DOHH2 (cell line): ENCODE data around the gene SAMHD1.

Experiments used
- H3F3A ChIP-seq: fragments of 200-600 bp; sonication (generic), shearing (Covaris generic); 2 replicates; pipeline ENCODE4 v1.6.0; 2016; ENCODE audit warnings: antibody characterized with exemption, mild to moderate bottlenecking; ENCODE audit not compliant: control insufficient read depth, insufficient read depth
- H3K27ac ChIP-seq: fragments of 200-600 bp; sonication (generic); 2 replicates; pipeline ENCODE4 v1.5.1; 2014; ENCODE audit warnings: low read depth, mild to moderate bottlenecking, low read length, moderate library complexity
- H3K27me3 ChIP-seq: fragments of 200-600 bp; sonication (generic); 2 replicates; pipeline ENCODE4 v1.6.1; 2014; ENCODE audit warnings: mild to moderate bottlenecking, low read length, mixed read lengths; ENCODE audit not compliant: control insufficient read depth
- H3K36me3 ChIP-seq: fragments of 200-600 bp; sonication (generic); 2 replicates; pipeline ENCODE4 v1.6.1; 2014; ENCODE audit warnings: mild to moderate bottlenecking, low read length, moderate library complexity, mixed read lengths; ENCODE audit not compliant: control insufficient read depth
- H3K4me1 ChIP-seq: fragments of 200-600 bp; sonication (generic); 2 replicates; pipeline ENCODE4 v1.6.1; 2014; ENCODE audit warnings: mild to moderate bottlenecking, low read length, mixed read lengths; ENCODE audit not compliant: control insufficient read depth
- H3K4me2 ChIP-seq: fragments of 200-600 bp; sonication (generic); 2 replicates; pipeline ENCODE4 v1.6.0; 2014; ENCODE audit warnings: mild to moderate bottlenecking, low read length, moderate library complexity
- H3K4me3 ChIP-seq: fragments of 200-600 bp; sonication (generic); 2 replicates; pipeline ENCODE4 v1.5.1; 2014; ENCODE audit warnings: mild to moderate bottlenecking, low read length, mixed read lengths
- H3K79me2 ChIP-seq: fragments of 200-600 bp; sonication (generic); 2 replicates; pipeline ENCODE4 v1.6.1; 2014; ENCODE audit warnings: mild to moderate bottlenecking, low read length, mixed read lengths; ENCODE audit not compliant: control insufficient read depth
- H3K9me2 ChIP-seq: fragments of 200-600 bp; sonication (generic); replicated peaks from 2 replicates; pipeline ENCODE4 v1.6.1; 2014; ENCODE audit warnings: mild to moderate bottlenecking, low read length, mixed read lengths; ENCODE audit not compliant: control insufficient read depth
- H3K9me3 ChIP-seq: fragments of 200-600 bp; sonication (generic); 2 replicates; pipeline ENCODE4 v1.6.1; 2014; ENCODE audit warnings: antibody characterized with exemption, low read length, mixed read lengths; ENCODE audit not compliant: control insufficient read depth, insufficient read depth
- H4K20me1 ChIP-seq: fragments of 200-600 bp; sonication (generic); 2 replicates; pipeline ENCODE4 v1.6.0; 2014; ENCODE audit warnings: low read depth, mild to moderate bottlenecking, antibody characterized with exemption, low read length, moderate library complexity; ENCODE audit not compliant: control insufficient read depth, insufficient read depth
- CTCF ChIP-seq: fragments of 200-600 bp; sonication (generic); IDR thresholded peaks from one replicate; pipeline ENCODE4 v1.5.1; 2014; ENCODE audit warnings: antibody characterized with exemption, mild to moderate bottlenecking, low read depth, low read length; ENCODE audit not compliant: poor library complexity, severe bottlenecking
- EZH2phosphoT487 ChIP-seq: fragments of 200-600 bp; sonication (generic); IDR thresholded peaks from 2 replicates; pipeline ENCODE4 v1.6.1; 2017; ENCODE audit warnings: borderline replicate concordance, mild to moderate bottlenecking, antibody characterized with exemption, low read length, moderate library complexity, mixed read lengths

Gene SAMHD1

GRCh38 chr20:36865076-36865860, 86.2 kb downstream of the SAMHD1 start:
- Histone ChIP-seq H3K4me1 (peaks cover 40% of the 10 kb centered on the region), H3K79me2 (peaks cover 9% of the 10 kb centered on the region)

DNA sequence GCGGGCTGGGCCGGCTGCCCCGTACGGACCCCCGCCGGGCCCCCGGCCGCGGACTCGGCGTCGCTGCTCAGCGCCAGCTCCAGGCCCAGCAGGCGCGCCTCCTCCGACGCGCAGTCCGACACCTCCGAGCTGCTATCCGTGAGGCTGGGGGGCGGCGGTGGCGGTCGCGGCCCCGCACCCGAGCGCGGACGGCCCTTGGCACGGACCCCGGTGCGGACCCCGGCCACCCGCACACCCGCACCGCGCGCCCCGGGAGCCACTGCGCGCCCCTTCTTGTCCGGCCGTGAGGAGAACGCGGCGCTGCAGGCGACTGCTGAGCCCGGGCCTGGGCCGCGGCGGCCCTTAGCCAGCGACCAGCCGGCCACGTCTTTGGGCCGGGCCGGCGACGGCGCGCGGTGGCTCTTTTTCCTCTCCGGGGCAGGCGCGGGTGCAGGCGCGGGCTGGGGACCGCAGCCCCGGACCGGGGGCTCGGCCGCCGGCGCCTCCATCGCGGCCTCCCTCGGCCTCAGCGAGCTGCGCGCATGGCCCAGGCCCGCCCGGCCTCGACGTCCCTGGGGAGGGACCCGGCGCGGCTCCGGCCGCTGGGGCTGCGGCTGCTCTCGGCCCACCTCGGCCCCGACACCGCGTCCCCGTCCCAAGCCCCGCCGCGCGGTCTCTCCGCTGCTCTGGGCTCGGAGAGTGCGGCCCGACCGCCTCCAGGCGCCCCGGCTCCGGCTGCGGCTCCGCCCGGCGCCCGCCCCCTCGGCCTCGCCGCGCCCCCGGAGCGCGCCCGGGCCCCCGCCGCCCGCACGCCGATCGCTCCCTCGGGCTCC, 88.4 kb downstream of the SAMHD1 start:
- Histone ChIP-seq H3K9me2 (no peaks in the 10 kb centered on the region), H3K4me1 (peaks cover 40% of the 10 kb centered on the region), H3K27ac (no peak overlapping the region), H3K36me3 (no peaks in the 10 kb centered on the region), H3K4me3 (peak overlapping the region; percentile 63), H3K4me2 (peak overlapping the region; percentile 39; the same call in 1 of the 2 replicates), H4K20me1 (no peaks in the 10 kb centered on the region), H3K79me2 (peaks cover 9% of the 10 kb centered on the region), H3K9me3 (no peaks in the 10 kb centered on the region), H3F3A (no peaks in the 10 kb centered on the region), H3K27me3 (peaks cover 8% of the 10 kb centered on the region; the same call in 1 of the 2 replicates)
- TF ChIP-seq CTCF (no peak), EZH2phosphoT487 (no peak)

More at GRCh38 chr20:36865076-36865860, 86.2 kb downstream of the SAMHD1 start:
- H3K9me3 ChIP-seq = no peaks in the 10 kb centered on the region
- no peak overlapping the region for H3K4me3 ChIP-seq
- peaks cover 8% of the 10 kb centered on the region; the same call in 1 of the 2 replicates for H3K27me3 ChIP-seq
- no peaks in the 10 kb centered on the region for H4K20me1 ChIP-seq
- no peaks in the 10 kb centered on the region for H3K9me2 ChIP-seq
- no peak for TF ChIP-seq CTCF
- no peak for TF ChIP-seq EZH2phosphoT487
- H3K36me3 ChIP-seq = no peaks in the 10 kb centered on the region
- no peaks in the 10 kb centered on the region for H3F3A ChIP-seq
- H3K4me2 ChIP-seq = no peak overlapping the region
- no peak overlapping the region for H3K27ac ChIP-seq

- Histone ChIP-seq H3K27ac (no peak overlapping the region), H3K4me3 (peak overlapping the region; percentile 46), H3K36me3 (no peaks in the 10 kb centered on the region), H3F3A (no peaks in the 10 kb centered on the region), H3K27me3 (peaks cover 8% of the 10 kb centered on the region; the same call in 1 of the 2 replicates), H3K79me2 (peaks cover 9% of the 10 kb centered on the region), H4K20me1 (no peaks in the 10 kb centered on the region), H3K4me2 (peak overlapping the region; percentile 51), H3K4me1 (peaks cover 35% of the 10 kb centered on the region), H3K9me3 (no peaks in the 10 kb centered on the region), H3K9me2 (no peaks in the 10 kb centered on the region)
- TF ChIP-seq CTCF (no peak), EZH2phosphoT487 (no peak)
Measured at GRCh38 chr20:36861875-36862801, 89.4 kb downstream of the SAMHD1 start.
